ENCODE measurements around the gene HPCAL4. TPM values are rescaled to one million over a fixed set of nuclear protein-coding genes. Genes with fewer than 3 reads are reported as not detected.

HPCAL4 gene
- total and polyA plus RNA-seq, 2 experiments from 2014 or later = not detected

DNA sequence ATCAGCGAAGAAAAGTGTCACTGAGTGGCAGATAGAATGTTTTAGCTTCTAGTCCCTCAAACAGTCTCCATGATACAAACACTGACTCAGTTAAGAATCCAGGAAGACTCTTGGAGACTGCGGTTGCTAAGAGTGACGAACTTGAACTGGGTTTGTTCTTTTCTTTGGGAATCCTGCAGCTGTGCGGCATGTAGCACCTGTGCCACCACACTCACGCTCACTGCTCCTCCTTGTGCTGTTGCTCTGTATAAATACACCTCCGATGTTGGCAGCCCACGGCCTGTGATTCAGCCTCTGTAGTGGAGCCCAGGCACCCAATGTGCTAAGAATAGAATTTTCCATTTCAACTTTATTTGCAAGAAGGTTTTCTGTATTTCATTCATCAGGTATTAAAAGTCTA, 41.9 kb upstream of the HPCAL4 start:
- in situ Hi-C loops (cut with MboI) = no loop called here
- H3K4me3 ChIP-seq = no peak overlapping the region
- H3K4me1 ChIP-seq (ENCODE audit: insufficient read depth) = no peaks in the 10 kb centered on the region
- H3K9me3 ChIP-seq (ENCODE audit: low read depth) = no peaks in the 10 kb centered on the region
- no peak overlapping the region for H3K27ac ChIP-seq
- H2AFZ ChIP-seq = no peak overlapping the region
- no peak overlapping the region for H3K4me2 ChIP-seq (ENCODE audit: unreplicated experiment)
- no peaks in the 10 kb centered on the region for H3K79me2 ChIP-seq (ENCODE audit: insufficient read depth)
- 76 to 82% methylated on average over 7 of the region's 7 CpGs for whole genome bisulfite sequencing, 2 experiments (ENCODE audit: low coverage in 1 of 2, low lambda C conversion rate in 2 of 2, missing lambda C conversion rate in 2 of 2)
- TF ChIP-seq EZH2 (IDR thresholded peaks at IDR 0.05; ENCODE audit: insufficient read depth, poor library complexity, severe bottlenecking) (no peak), EZH2phosphoT487 (IDR thresholded peaks at IDR 0.05; ENCODE audit: insufficient read depth, low read depth) (no peak)
- H3K9ac ChIP-seq = no peak overlapping the region
- no peaks in the 10 kb centered on the region for H3K9me2 ChIP-seq (ENCODE audit: insufficient read depth)
- H3K27me3 ChIP-seq (replicated peaks; ENCODE audit: insufficient read depth) = peaks cover 43% of the 10 kb centered on the region
- H4K20me1 ChIP-seq (ENCODE audit: insufficient read depth) = no peaks in the 10 kb centered on the region
- no peaks in the 10 kb centered on the region for H3K36me3 ChIP-seq (ENCODE audit: low read depth)
- peak; percentile 19 for DNase-seq
- H3F3A ChIP-seq (ENCODE audit: insufficient read depth) = no peaks in the 10 kb centered on the region

DNA sequence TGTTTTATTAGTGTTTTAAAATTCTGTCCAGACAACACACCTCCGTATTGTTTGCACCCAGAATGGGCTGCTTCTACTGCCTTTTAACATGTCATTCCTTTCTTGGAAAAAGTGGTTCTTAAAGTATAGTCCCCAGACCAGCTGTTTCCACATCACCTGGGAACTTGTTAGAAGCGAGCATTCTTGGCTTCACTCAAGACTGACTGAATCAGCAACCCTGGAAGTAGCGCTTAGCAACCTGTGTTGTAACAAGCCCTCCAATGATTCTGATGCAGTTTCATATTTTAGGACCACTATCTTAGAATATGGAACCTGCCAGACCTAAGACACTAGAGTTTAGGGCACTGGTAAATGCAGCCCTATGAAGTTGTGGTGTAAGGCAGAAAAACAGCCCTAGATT, 41.5 kb upstream of the HPCAL4 start:
- no peaks in the 10 kb centered on the region for H3K79me2 ChIP-seq (ENCODE audit: insufficient read depth)
- H3K9me2 ChIP-seq (ENCODE audit: insufficient read depth) = no peaks in the 10 kb centered on the region
- peak; percentile 28 for DNase-seq
- H3K4me1 ChIP-seq (ENCODE audit: insufficient read depth) = no peaks in the 10 kb centered on the region
- no peaks in the 10 kb centered on the region for H3F3A ChIP-seq (ENCODE audit: insufficient read depth)
- peaks cover 47% of the 10 kb centered on the region for H3K27me3 ChIP-seq (replicated peaks; ENCODE audit: insufficient read depth)
- H3K36me3 ChIP-seq (ENCODE audit: low read depth) = no peaks in the 10 kb centered on the region
- no peaks in the 10 kb centered on the region for H3K9me3 ChIP-seq (ENCODE audit: low read depth)
- no peak overlapping the region for H2AFZ ChIP-seq
- H3K9ac ChIP-seq = no peak overlapping the region
- TF ChIP-seq EZH2phosphoT487 (IDR thresholded peaks at IDR 0.05; ENCODE audit: insufficient read depth, low read depth) = no peak
- TF ChIP-seq EZH2 (IDR thresholded peaks at IDR 0.05; ENCODE audit: insufficient read depth, poor library complexity, severe bottlenecking) = no peak
- in situ Hi-C loops (cut with MboI) = no loop called here
- no peak overlapping the region for H3K27ac ChIP-seq
- H3K4me3 ChIP-seq = no peak overlapping the region
- no peak overlapping the region for H3K4me2 ChIP-seq (ENCODE audit: unreplicated experiment)
- no peaks in the 10 kb centered on the region for H4K20me1 ChIP-seq (ENCODE audit: insufficient read depth)
- 45% methylated on average over 3 of the region's 3 CpGs for WGBS, 2 experiments (ENCODE audit: low coverage in 1 of 2, low lambda C conversion rate in 2 of 2, missing lambda C conversion rate in 2 of 2)

DNA sequence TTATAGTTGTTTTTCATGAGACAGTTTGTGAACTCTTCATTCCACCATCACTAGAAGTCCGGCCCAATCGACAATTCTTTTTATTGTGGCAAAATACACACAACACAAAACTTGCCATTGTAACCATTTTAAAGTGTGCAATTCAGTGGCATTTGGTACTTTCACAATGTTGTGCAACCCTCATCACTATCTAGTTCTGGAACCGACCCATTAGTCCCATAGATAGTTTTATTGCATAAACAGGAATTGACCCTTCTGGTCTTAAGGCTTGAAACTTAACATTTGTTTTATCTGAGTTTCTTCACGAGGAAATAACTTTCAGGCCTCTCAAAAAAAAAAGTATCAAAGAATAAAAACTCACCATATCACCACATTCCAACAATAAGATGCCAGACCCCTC, 38.6 kb upstream of the HPCAL4 start:
- in situ Hi-C loops (cut with MboI) = no loop called here
- H3K4me2 ChIP-seq (ENCODE audit: unreplicated experiment) = no peak overlapping the region
- no peaks in the 10 kb centered on the region for H3F3A ChIP-seq (ENCODE audit: insufficient read depth)
- peaks cover 73% of the 10 kb centered on the region for H3K27me3 ChIP-seq (replicated peaks; ENCODE audit: insufficient read depth)
- 32 to 44% methylated on average over 4 of the region's 4 CpGs for WGBS, 2 experiments (ENCODE audit: low coverage in 1 of 2, low lambda C conversion rate in 2 of 2, missing lambda C conversion rate in 2 of 2)
- no peaks in the 10 kb centered on the region for H3K79me2 ChIP-seq (ENCODE audit: insufficient read depth)
- no peaks in the 10 kb centered on the region for H3K9me2 ChIP-seq (ENCODE audit: insufficient read depth)
- H3K9ac ChIP-seq = no peak overlapping the region
- no peak for DNase-seq
- no peak overlapping the region for H3K4me3 ChIP-seq
- no peak overlapping the region for H3K27ac ChIP-seq
- H2AFZ ChIP-seq = no peak overlapping the region
- H3K36me3 ChIP-seq (ENCODE audit: low read depth) = no peaks in the 10 kb centered on the region
- TF ChIP-seq EZH2 (IDR thresholded peaks at IDR 0.05; ENCODE audit: insufficient read depth, poor library complexity, severe bottlenecking) (no peak), EZH2phosphoT487 (IDR thresholded peaks at IDR 0.05; ENCODE audit: insufficient read depth, low read depth) (no peak)
- no peaks in the 10 kb centered on the region for H3K9me3 ChIP-seq (ENCODE audit: low read depth)
- H3K4me1 ChIP-seq (ENCODE audit: insufficient read depth) = no peaks in the 10 kb centered on the region
- H4K20me1 ChIP-seq (ENCODE audit: insufficient read depth) = no peaks in the 10 kb centered on the region

DNA sequence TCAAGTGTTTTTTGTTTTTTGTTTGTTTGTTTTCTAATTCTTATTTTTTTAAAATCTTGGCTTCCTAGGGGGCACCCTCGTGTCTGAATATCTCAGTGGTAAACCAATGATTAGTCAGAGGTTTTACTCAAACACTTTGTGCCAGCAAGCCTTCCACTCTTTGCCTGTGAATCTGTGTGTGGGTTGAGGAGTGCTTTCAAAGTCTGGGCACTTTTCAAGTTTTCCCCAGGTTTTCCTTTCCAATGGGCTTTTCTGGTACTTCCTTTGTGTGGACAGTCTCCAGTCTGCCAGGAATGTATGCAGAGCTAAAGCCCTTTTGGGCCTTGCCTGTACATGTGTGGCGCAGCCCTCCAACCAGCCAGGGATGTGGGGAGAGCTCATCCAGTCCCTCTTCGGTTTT, 37.8 kb upstream of the HPCAL4 start:
- Histone ChIP-seq H3K9me3 (ENCODE audit: low read depth) (no peaks in the 10 kb centered on the region), H3K79me2 (ENCODE audit: insufficient read depth) (no peaks in the 10 kb centered on the region), H3K27ac (no peak overlapping the region), H3K9ac (no peak overlapping the region), H4K20me1 (ENCODE audit: insufficient read depth) (no peaks in the 10 kb centered on the region), H3K4me1 (ENCODE audit: insufficient read depth) (no peaks in the 10 kb centered on the region), H3K4me3 (no peak overlapping the region), H2AFZ (no peak overlapping the region), H3K9me2 (ENCODE audit: insufficient read depth) (no peaks in the 10 kb centered on the region), H3K4me2 (ENCODE audit: unreplicated experiment) (no peak overlapping the region), H3K36me3 (ENCODE audit: low read depth) (no peaks in the 10 kb centered on the region), H3F3A (ENCODE audit: insufficient read depth) (no peaks in the 10 kb centered on the region), H3K27me3 (replicated peaks; ENCODE audit: insufficient read depth) (peaks cover 81% of the 10 kb centered on the region)
- in situ Hi-C loops (cut with MboI) = no loop called here
- 56 to 60% methylated on average over 3 of the region's 3 CpGs for WGBS, 2 experiments (ENCODE audit: low coverage in 1 of 2, low lambda C conversion rate in 2 of 2, missing lambda C conversion rate in 2 of 2)
- DNase-seq = peak; percentile 66
- no peak for TF ChIP-seq EZH2phosphoT487 (IDR thresholded peaks at IDR 0.05; ENCODE audit: insufficient read depth, low read depth)
- no peak for TF ChIP-seq EZH2 (IDR thresholded peaks at IDR 0.05; ENCODE audit: insufficient read depth, poor library complexity, severe bottlenecking)

DNA sequence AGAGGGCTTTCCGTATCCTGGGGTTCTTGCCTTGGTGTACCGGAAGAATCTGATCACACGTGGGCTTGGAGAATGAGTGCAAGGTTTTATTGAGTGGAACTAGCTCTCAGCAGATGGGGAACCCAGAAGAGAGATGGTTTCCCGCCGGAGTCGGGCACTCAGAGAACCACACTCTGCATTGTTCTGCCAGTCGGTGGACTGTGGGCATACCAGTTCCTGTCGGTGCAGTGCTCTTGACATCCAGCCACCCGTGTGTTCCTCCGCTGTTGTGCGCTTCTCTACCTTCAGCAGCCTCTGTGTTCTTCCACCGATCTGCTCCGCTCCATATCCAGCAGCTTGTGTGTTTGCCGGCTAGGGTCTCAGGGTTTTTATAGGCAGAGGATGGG, 36.7 kb upstream of the HPCAL4 start:
- Histone ChIP-seq H3K27me3 (replicated peaks; ENCODE audit: insufficient read depth) (peaks cover 77% of the 10 kb centered on the region), H3K4me2 (ENCODE audit: unreplicated experiment) (no peak overlapping the region), H3K79me2 (ENCODE audit: insufficient read depth) (no peaks in the 10 kb centered on the region), H3K9me3 (ENCODE audit: low read depth) (no peaks in the 10 kb centered on the region), H3K36me3 (ENCODE audit: low read depth) (no peaks in the 10 kb centered on the region), H3K4me3 (no peak overlapping the region), H3K27ac (no peak overlapping the region), H3F3A (ENCODE audit: insufficient read depth) (no peaks in the 10 kb centered on the region), H4K20me1 (ENCODE audit: insufficient read depth) (no peaks in the 10 kb centered on the region), H3K4me1 (ENCODE audit: insufficient read depth) (no peaks in the 10 kb centered on the region), H3K9me2 (ENCODE audit: insufficient read depth) (no peaks in the 10 kb centered on the region), H2AFZ (no peak overlapping the region), H3K9ac (no peak overlapping the region)
- WGBS, 2 experiments (ENCODE audit: low coverage in 1 of 2, low lambda C conversion rate in 2 of 2, missing lambda C conversion rate in 2 of 2) = 65 to 66% methylated on average over 14 of the region's 14 CpGs
- no peak for DNase-seq
- TF ChIP-seq EZH2 (IDR thresholded peaks at IDR 0.05; ENCODE audit: insufficient read depth, poor library complexity, severe bottlenecking) = no peak
- TF ChIP-seq EZH2phosphoT487 (IDR thresholded peaks at IDR 0.05; ENCODE audit: insufficient read depth, low read depth) = no peak
- in situ Hi-C loops (cut with MboI) = no loop called here
